ENCODE results near the gene ENO1. TPM values are rescaled to one million over a fixed set of nuclear protein-coding genes. Genes with fewer than 3 reads are reported as not detected.
A peak's percentile ranks its signal among the peaks of the same experiment; 100 is the strongest.

Gene ENO1
- total and polyA plus RNA-seq, 2 donors from 2014 or later: 1,164 to 1,321 TPM

- Histone ChIP-seq H3K9me3 (ENCODE audit: control insufficient read depth in 2 of 3, insufficient read depth in 1 of 3, low read length in 3 of 3) (no peaks in the 10 kb centered on the region), H3K4me3 (ENCODE audit: low read length in 3 of 3) (peak overlapping the region in 2 of 3 donors; percentile 28), H3K27ac (ENCODE audit: low read depth in 2 of 2, low read length in 2 of 2) (peak overlapping the region; percentile 69 to 75), H3K9ac (ENCODE audit: low read length in 3 of 3) (peak overlapping the region in 2 of 3 donors; percentile 25 to 32), H3K27me3 (ENCODE audit: control insufficient read depth, insufficient read depth, low read length) (no peaks in the 10 kb centered on the region), H3K4me1 (ENCODE audit: control insufficient read depth in 2 of 3, insufficient read depth in 2 of 3, low read depth in 1 of 3, low read length in 3 of 3) (peaks cover 4 to 48% (median 39%) of the 10 kb centered on the region in 3 donors), H3K36me3 (ENCODE audit: control insufficient read depth in 2 of 3, insufficient read depth in 3 of 3, low read length in 3 of 3) (peaks cover 11 to 45% (median 38%) of the 10 kb centered on the region in 3 donors)
- intact Hi-C loops (cut with DNase I): no loop called here
- FAIRE-seq (no peak), DNase-seq (no peak)
- TF ChIP-seq CTCF (IDR thresholded peaks at IDR 0.05; ENCODE audit: borderline replicate concordance, extremely low read depth, insufficient read depth): no peak
Observed at GRCh38 chr1:8874230-8875201, 4.0 kb downstream of the ENO1 start.

- Histone ChIP-seq H3K27ac (ENCODE audit: low read depth in 2 of 2, low read length in 2 of 2) (peak overlapping the region; percentile 66 to 69), H3K4me1 (ENCODE audit: control insufficient read depth in 2 of 3, insufficient read depth in 2 of 3, low read depth in 1 of 3, low read length in 3 of 3) (peaks cover 2 to 46% (median 36%) of the 10 kb centered on the region in 3 donors), H3K27me3 (ENCODE audit: control insufficient read depth, insufficient read depth, low read length) (no peaks in the 10 kb centered on the region), H3K9me3 (ENCODE audit: control insufficient read depth in 2 of 3, insufficient read depth in 1 of 3, low read length in 3 of 3) (no peaks in the 10 kb centered on the region), H3K9ac (ENCODE audit: low read length in 3 of 3) (peak overlapping the region in 1 of 3 donors; percentile 29), H3K36me3 (ENCODE audit: control insufficient read depth in 2 of 3, insufficient read depth in 3 of 3, low read length in 3 of 3) (peaks cover 11 to 52% (median 42%) of the 10 kb centered on the region in 3 donors), H3K4me3 (ENCODE audit: low read length in 3 of 3) (peak overlapping the region in 1 of 3 donors; percentile 25)
- FAIRE-seq (no peak), DNase-seq (peak in 3 of 5 donors; percentile 37 to 92 (median 73))
- intact Hi-C loops (cut with DNase I): no loop called here
- no peak for TF ChIP-seq CTCF (IDR thresholded peaks at IDR 0.05; ENCODE audit: borderline replicate concordance, extremely low read depth, insufficient read depth)
Observed at GRCh38 chr1:8873506-8874229, 4.8 kb downstream of the ENO1 start.

GRCh38 chr1:8873001-8873400, 5.5 kb downstream of the ENO1 start:
- DNase-seq (no peak), FAIRE-seq (no peak)
- H3K36me3 ChIP-seq (ENCODE audit: control insufficient read depth in 2 of 3, insufficient read depth in 3 of 3, low read length in 3 of 3): peaks cover 15 to 56% (median 46%) of the 10 kb centered on the region in 3 donors
- no peak for TF ChIP-seq CTCF (IDR thresholded peaks at IDR 0.05; ENCODE audit: borderline replicate concordance, extremely low read depth, insufficient read depth)
- H3K4me3 ChIP-seq (ENCODE audit: low read length in 3 of 3): peak overlapping the region in 1 of 3 donors; percentile 8
- peaks cover 2 to 46% (median 36%) of the 10 kb centered on the region in 3 donors for H3K4me1 ChIP-seq (ENCODE audit: control insufficient read depth in 2 of 3, insufficient read depth in 2 of 3, low read depth in 1 of 3, low read length in 3 of 3)
- H3K9ac ChIP-seq (ENCODE audit: low read length in 3 of 3): peak overlapping the region in 2 of 3 donors; percentile 2 to 43
- H3K27me3 ChIP-seq (ENCODE audit: control insufficient read depth, insufficient read depth, low read length): no peaks in the 10 kb centered on the region
- H3K9me3 ChIP-seq (ENCODE audit: control insufficient read depth in 2 of 3, insufficient read depth in 1 of 3, low read length in 3 of 3): no peaks in the 10 kb centered on the region
- peak overlapping the region in 1 of 2 donors; percentile 55 for H3K27ac ChIP-seq (ENCODE audit: low read depth in 2 of 2, low read length in 2 of 2)
- intact Hi-C loops (cut with DNase I): no loop called here

Data from kidney (tissue), 14 donors.